NCI-H2227 treated with DMSO at 0.1 percent for 48 hours (cell line): ENCODE measurements around the gene OR4C15.

Experiments
- DNase-seq: peaks from one replicate; lab custom pipeline; 2025; lab: John Stamatoyannopoulos, UW

The OR4C15 gene

DNA sequence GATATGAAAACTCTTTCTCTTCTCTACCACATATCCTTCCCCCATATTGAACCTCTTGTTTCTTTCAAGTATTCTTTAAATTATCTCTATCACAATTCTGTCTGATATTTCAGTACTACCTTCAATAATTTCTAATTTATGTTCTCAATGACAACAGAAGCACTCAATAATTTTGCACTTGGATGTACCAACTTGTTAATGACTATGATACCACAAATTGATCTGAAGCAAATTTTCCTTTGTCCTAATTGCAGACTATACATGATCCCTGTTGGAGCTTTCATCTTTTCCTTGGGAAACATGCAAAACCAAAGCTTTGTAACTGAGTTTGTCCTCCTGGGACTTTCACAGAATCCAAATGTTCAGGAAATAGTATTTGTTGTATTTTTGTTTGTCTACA is at the start of gene OR4C15:
OR4C15 (plus strand) TSS at position 301 of the 400 bp plus-strand sequence; CDS start at position 301, 0 bp downstream.
- no peak for DNase-seq

DNA sequence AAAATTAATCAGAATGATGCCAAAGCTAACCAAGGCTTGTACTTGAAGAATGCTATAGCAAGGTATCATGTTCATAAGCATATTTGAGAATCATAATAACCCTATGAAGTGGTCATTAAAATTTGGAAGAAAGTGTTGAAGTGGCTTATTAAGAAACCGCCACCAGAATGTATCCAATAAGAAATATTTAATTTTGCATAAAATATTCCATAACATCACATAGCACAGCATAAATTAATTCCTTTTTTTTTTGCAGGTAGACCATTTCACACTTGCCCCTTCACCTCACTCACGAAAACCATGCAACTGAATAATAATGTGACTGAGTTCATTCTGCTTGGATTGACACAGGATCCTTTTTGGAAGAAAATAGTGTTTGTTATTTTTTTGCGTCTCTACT is 17.6 kb downstream of the OR4C15 start, which contains the start of gene OR4C16:
OR4C16 (plus strand) TSS at position 301 of the 400 bp plus-strand sequence; CDS start at position 301, 0 bp downstream.
- no peak for DNase-seq

DNA sequence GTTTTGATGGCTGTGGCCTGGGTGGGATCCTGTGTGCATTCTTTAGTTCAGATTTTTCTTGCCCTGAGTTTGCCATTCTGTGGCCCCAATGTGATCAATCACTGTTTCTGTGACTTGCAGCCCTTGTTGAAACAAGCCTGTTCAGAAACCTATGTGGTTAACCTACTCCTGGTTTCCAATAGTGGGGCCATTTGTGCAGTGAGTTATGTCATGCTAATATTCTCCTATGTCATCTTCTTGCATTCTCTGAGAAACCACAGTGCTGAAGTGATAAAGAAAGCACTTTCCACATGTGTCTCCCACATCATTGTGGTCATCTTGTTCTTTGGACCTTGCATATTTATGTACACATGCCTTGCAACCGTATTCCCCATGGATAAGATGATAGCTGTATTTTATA is 18.3 kb downstream of the OR4C15 start:
- no peak for DNase-seq
